Neural cell (in vitro differentiated cells): ENCODE measurements around the gene SMIM35. TPM values are rescaled to one million over a fixed set of nuclear protein-coding genes. Genes with fewer than 3 reads are reported as not detected.

Experiments
- H2AFZ ChIP-seq: fragments of 200-600, 300-800 bp; sonication (generic), shearing (Covaris generic); 2 replicates; pipeline ENCODE4 v1.6.0; 2014; ENCODE audit warnings: low read depth, mild to moderate bottlenecking, antibody characterized with exemption, low read length, moderate library complexity
- H3F3A ChIP-seq: fragments of 200-600 bp; shearing (Covaris generic); 2 replicates; pipeline ENCODE4 v1.6.1; 2016; ENCODE audit warnings: mild to moderate bottlenecking, moderate library complexity, mixed read lengths, antibody characterized with exemption, low read length; ENCODE audit not compliant: insufficient read depth, poor library complexity, severe bottlenecking
- H3K27ac ChIP-seq: fragments of 200-600, 300-800 bp; sonication (generic), shearing (Covaris generic); 2 replicates; pipeline ENCODE4 v1.5.1; 2014; ENCODE audit warnings: mild to moderate bottlenecking, low read length, moderate library complexity
- H3K27me3 ChIP-seq: fragments of 300-800, 200-600 bp; sonication (generic), shearing (Covaris generic); 2 replicates; pipeline ENCODE4 v1.6.0; 2014; ENCODE audit warnings: mild to moderate bottlenecking, low read depth, low read length, moderate library complexity; ENCODE audit not compliant: insufficient read depth
- H3K36me3 ChIP-seq: fragments of 300-800, 200-600 bp; sonication (generic), shearing (Covaris generic); 2 replicates; pipeline ENCODE4 v1.5.1; 2014; ENCODE audit warnings: mild to moderate bottlenecking, antibody characterized with exemption, low read length, moderate library complexity; ENCODE audit not compliant: insufficient read depth
- H3K4me2 ChIP-seq: fragments of 300-800, 200-600 bp; sonication (generic), shearing (Covaris generic); 2 replicates; pipeline ENCODE4 v1.6.0; 2014; ENCODE audit warnings: mild to moderate bottlenecking, low read length
- H3K4me3 ChIP-seq: fragments of 300-800, 200-600 bp; sonication (generic), shearing (Covaris generic); 2 replicates; pipeline ENCODE4 v1.5.1; 2014; ENCODE audit warnings: mild to moderate bottlenecking, low read length, moderate library complexity
- H3K79me2 ChIP-seq: fragments of 200-600 bp; shearing (Covaris generic); replicated peaks from 2 replicates; pipeline ENCODE4 v1.6.0; 2014; ENCODE audit warnings: mild to moderate bottlenecking, low read length, moderate library complexity; ENCODE audit not compliant: insufficient read depth
- H3K9ac ChIP-seq: fragments of 300-800, 200-600 bp; sonication (generic), shearing (Covaris generic); 2 replicates; pipeline ENCODE4 v1.6.1; 2016; ENCODE audit warnings: mild to moderate bottlenecking, low read length, mixed read lengths
- H3K9me2 ChIP-seq: fragments of 200-600 bp; shearing (Covaris generic); 2 replicates; pipeline ENCODE4 v1.6.1; 2016; ENCODE audit warnings: mild to moderate bottlenecking, low read length, mixed read lengths; ENCODE audit not compliant: insufficient read depth
- H3K9me3 ChIP-seq: fragments of 200-600, 300-800 bp; sonication (generic), shearing (Covaris generic); 2 replicates; pipeline ENCODE4 v1.6.1; 2016; ENCODE audit warnings: mild to moderate bottlenecking, mixed run types, low read length, moderate library complexity, mixed read lengths
- H4K20me1 ChIP-seq: fragments of 200-600 bp; shearing (Covaris generic); 2 replicates; pipeline ENCODE4 v1.6.1; 2016; ENCODE audit warnings: mild to moderate bottlenecking, mixed run types; ENCODE audit not compliant: insufficient read depth
- CTCF ChIP-seq: fragments of 450-650 bp; IDR thresholded peaks from 2 replicates; pipeline ENCODE4 v1.5.1; 2014; ENCODE audit warnings: antibody characterized with exemption, mild to moderate bottlenecking, moderate library complexity; ENCODE audit not compliant: poor library complexity, severe bottlenecking
- EP300 ChIP-seq: fragments of 450-650 bp; conservative IDR thresholded peaks from 2 replicates; pipeline ENCODE4 v1.6.1; 2014; ENCODE audit warnings: antibody characterized with exemption, mild to moderate bottlenecking, moderate library complexity; ENCODE audit not compliant: poor library complexity, severe bottlenecking
- EZH2 ChIP-seq: fragments of 200-600, 300-800 bp; shearing (Covaris generic), sonication (generic); IDR thresholded peaks from 2 replicates; pipeline ENCODE4 v1.6.1; 2014; ENCODE audit warnings: antibody characterized with exemption, low read length, borderline replicate concordance, mild to moderate bottlenecking; ENCODE audit not compliant: insufficient read depth, poor library complexity, severe bottlenecking
- MXI1 ChIP-seq: fragments of 450-650 bp; conservative IDR thresholded peaks from 2 replicates; pipeline ENCODE4 v1.6.1; 2014; ENCODE audit warnings: antibody characterized with exemption, mild to moderate bottlenecking; ENCODE audit not compliant: poor library complexity, severe bottlenecking
- POLR2AphosphoS5 ChIP-seq: IDR thresholded peaks from 2 replicates; pipeline ENCODE4 v1.6.1; 2012
- RAD21 ChIP-seq: fragments of 450-650 bp; conservative IDR thresholded peaks from 2 replicates; pipeline ENCODE4 v1.6.1; 2014; ENCODE audit warnings: antibody characterized with exemption, mild to moderate bottlenecking, moderate library complexity
- REST ChIP-seq: IDR thresholded peaks from 2 replicates; pipeline ENCODE4 v1.6.1; 2012; ENCODE audit warnings: borderline replicate concordance
- SMC3 ChIP-seq: fragments of 450-650 bp; conservative IDR thresholded peaks from 2 replicates; pipeline ENCODE4 v1.6.1; 2014; ENCODE audit warnings: antibody characterized with exemption, mild to moderate bottlenecking, moderate library complexity; ENCODE audit not compliant: poor library complexity
- TAF1 ChIP-seq: IDR thresholded peaks from 2 replicates; pipeline ENCODE4 v1.6.1; 2012; ENCODE audit warnings: low read depth
- polyA plus RNA-seq: library from polyadenylated mRNA; depleted of rRNA; stranded (reverse); fragments of >200 nt; gene quantifications from 2 replicates; pipeline ENCODE4 v1.2.3, GENCODE V29; 2014

SMIM35 gene
- polyA plus RNA-seq, 1 donor from 2014 or later = not detected

- Histone ChIP-seq H4K20me1 (no peaks in the 10 kb centered on the region), H3K4me2 (no peak overlapping the region), H3K9me2 (no peaks in the 10 kb centered on the region), H2AFZ (no peak overlapping the region), H3K79me2 (no peaks in the 10 kb centered on the region), H3K9ac (no peak overlapping the region), H3K27ac (no peak overlapping the region), H3K9me3 (no peaks in the 10 kb centered on the region), H3F3A (no peaks in the 10 kb centered on the region), H3K27me3 (no peaks in the 10 kb centered on the region), H3K4me3 (no peak overlapping the region), H3K36me3 (no peaks in the 10 kb centered on the region)
- no peak for TF ChIP-seq EZH2
- TF ChIP-seq TAF1 = no peak
- TF ChIP-seq REST = no peak
- no peak for TF ChIP-seq EP300
- no peak for TF ChIP-seq SMC3
- no peak for TF ChIP-seq MXI1
- TF ChIP-seq RAD21 = no peak
- no peak for TF ChIP-seq CTCF
- no peak for TF ChIP-seq POLR2AphosphoS5
These were observed 8.7 kb upstream of the SMIM35 start for GRCh38 chr11:118095493-118095892.

- H3K9me3 ChIP-seq = peaks cover under 1% of the 10 kb centered on the region
- H4K20me1 ChIP-seq = no peaks in the 10 kb centered on the region
- H3K9me2 ChIP-seq = no peaks in the 10 kb centered on the region
- no peaks in the 10 kb centered on the region for H3F3A ChIP-seq
- no peak overlapping the region for H3K27ac ChIP-seq
- no peaks in the 10 kb centered on the region for H3K36me3 ChIP-seq
- no peak overlapping the region for H3K9ac ChIP-seq
- H3K27me3 ChIP-seq = no peaks in the 10 kb centered on the region
- no peaks in the 10 kb centered on the region for H3K79me2 ChIP-seq
- no peak for TF ChIP-seq TAF1
- no peak for TF ChIP-seq SMC3
- no peak overlapping the region for H2AFZ ChIP-seq
- no peak overlapping the region for H3K4me3 ChIP-seq
- no peak overlapping the region for H3K4me2 ChIP-seq
These were observed 6.3 kb upstream of the SMIM35 start for GRCh38 chr11:118092907-118093571.
